HG03280 (cell line): ENCODE results near the gene HDX.
"Not testable (repeated sequence)": the region's sequence is repeated elsewhere in the genome, so short reads cannot be mapped to it uniquely, and the experiment has no call there.

Source experiments
- ATAC-seq: cut with Tn5 transposase; IDR thresholded peaks from one replicate; pipeline ENCODE4 v1.9.1; 2021; ENCODE audit warnings: mild to moderate bottlenecking, moderate library complexity; ENCODE audit not compliant: unreplicated experiment

HDX gene, protein sequence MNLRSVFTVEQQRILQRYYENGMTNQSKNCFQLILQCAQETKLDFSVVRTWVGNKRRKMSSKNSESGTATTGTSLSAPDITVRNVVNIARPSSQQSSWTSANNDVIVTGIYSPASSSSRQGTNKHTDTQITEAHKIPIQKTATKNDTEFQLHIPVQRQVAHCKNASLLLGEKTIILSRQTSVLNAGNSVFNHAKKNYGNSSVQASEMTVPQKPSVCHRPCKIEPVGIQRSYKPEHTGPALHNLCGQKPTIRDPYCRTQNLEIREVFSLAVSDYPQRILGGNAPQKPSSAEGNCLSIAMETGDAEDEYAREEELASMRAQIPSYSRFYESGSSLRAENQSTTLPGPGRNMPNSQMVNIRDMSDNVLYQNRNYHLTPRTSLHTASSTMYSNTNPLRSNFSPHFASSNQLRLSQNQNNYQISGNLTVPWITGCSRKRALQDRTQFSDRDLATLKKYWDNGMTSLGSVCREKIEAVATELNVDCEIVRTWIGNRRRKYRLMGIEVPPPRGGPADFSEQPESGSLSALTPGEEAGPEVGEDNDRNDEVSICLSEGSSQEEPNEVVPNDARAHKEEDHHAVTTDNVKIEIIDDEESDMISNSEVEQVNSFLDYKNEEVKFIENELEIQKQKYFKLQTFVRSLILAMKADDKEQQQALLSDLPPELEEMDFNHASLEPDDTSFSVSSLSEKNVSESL

GRCh38 chrX:84501798-84502628, at the start of gene HDX:
Gene HDX, minus strand, starts transcription at chrX:84502453. Its CDS starts 27,056 bp downstream, at chrX:84475397.
- ATAC-seq = peak; percentile 98

DNA sequence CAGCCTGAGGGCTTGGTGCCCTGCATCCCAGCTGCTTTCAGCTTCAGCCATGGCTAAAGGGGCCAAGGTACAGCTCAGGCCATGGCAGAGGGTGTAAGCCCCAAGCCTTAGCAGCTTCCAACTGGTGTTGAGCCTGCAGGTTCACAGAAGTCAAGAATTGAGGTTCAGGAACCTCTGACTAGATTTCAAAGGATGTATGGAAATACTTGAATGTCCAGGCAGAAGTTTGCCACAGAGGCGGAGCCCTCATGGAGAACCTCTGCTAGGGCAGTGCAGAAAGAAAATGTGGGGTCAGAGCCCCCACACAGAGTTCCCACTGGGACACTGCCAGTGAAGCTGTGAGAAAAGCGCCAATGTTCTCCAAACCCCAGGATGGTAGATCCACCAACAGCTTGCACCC, 39.1 kb upstream of the HDX start:
- not testable (repeated sequence) for ATAC-seq

- not testable (repeated sequence) for ATAC-seq
These were observed 35.4 kb upstream of the HDX start for GRCh38 chrX:84537627-84538026.

- no peak for ATAC-seq
These were observed 13.8 kb downstream of the HDX start for GRCh38 chrX:84488426-84488825.

- peak; percentile 100 for ATAC-seq
These were observed 14.6 kb downstream of the HDX start for GRCh38 chrX:84487365-84488353.

DNA sequence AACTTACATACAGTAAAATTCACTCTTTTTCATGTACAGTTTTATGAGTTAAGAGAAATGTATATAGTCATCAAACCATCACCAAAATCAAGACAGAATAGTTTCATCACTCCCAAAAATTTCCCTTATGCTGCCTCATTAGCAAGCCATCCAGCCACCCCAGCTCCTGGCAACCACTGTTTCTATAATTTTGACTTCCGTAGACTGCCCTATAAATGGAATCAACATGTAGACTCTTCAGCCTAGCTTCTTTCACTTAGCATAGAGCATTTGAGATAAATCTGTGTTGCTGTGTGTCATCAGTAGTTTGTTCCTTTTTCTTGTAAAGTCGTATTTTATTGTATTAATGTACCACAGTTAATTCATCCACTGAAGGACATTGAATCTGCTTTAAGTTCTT, 23.2 kb downstream of the HDX start:
- no peak for ATAC-seq

DNA sequence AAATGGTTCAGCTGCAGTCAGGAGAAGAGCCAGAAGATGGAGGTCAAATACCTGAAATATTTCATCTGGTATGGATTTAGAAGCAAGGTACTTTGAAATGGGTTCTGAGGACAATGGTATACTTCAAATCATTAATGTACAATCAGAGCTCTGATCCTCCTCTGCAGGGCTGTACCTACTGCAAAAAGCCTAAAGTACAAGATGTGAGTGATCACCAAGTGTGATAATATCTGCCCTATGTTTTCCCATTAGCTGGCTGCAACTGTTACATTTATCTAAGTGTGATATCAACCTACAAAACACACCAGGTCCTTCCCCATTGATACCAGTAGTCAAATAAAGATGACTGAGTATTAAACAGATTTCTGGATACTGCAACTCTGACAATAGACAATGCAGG, 25.1 kb downstream of the HDX start:
- no peak for ATAC-seq

DNA sequence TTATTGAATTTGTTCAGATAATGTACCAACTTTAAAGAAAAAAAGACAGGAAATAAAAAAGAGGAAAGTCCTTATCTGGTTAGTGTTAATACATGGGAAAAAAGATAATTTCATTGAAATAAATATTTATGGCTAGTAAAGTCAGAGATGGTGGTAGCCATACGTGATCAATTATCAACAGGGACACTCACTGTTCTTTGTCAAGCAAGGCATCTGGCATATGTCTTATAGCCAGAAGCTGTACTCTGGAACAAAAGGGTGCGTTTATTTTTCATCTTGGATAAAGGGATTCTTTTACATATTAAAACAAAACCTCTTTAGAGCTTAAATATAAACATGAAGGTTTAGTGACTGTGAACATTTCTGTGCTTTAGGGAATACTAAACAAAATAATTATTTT, 26.7 kb downstream of the HDX start:
- no peak for ATAC-seq

DNA sequence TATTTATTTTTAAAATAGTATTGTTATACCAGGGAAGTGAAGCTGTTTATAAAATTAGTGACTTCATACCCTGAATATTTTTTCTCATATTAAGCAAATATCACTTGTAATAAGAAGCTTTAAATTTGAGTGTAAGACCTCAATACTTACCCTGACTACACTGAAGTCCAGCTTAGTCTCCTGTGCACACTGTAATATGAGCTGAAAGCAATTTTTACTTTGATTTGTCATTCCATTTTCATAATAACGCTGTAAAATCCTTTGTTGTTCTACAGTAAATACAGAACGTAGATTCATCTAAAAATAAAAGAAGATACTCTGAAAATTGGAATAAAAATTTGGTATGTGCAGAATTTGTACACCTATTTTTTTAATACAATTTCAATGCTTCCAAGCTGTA, 27.2 kb downstream of the HDX start:
- ATAC-seq = no peak

DNA sequence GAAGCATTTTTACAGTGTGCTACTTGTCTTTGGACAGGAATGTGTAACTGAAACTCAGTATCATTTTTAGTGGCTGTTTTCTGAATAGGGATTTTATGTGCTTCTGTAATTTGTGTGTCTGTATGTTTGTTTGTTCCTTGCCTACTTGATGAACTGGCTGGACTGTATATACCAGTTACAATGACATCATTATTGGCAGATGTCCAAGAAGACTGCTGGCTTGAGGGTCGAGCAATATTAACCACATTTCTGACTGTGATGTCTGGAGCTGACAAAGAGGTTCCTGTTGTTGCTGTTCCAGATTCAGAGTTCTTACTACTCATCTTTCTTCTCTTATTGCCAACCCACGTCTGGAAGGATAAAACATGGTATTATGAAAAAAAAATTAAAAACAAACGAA, 33.0 kb downstream of the HDX start:
- ATAC-seq = no peak

- ATAC-seq = no peak
These were observed 34.4 kb downstream of the HDX start for GRCh38 chrX:84467898-84468297.

DNA sequence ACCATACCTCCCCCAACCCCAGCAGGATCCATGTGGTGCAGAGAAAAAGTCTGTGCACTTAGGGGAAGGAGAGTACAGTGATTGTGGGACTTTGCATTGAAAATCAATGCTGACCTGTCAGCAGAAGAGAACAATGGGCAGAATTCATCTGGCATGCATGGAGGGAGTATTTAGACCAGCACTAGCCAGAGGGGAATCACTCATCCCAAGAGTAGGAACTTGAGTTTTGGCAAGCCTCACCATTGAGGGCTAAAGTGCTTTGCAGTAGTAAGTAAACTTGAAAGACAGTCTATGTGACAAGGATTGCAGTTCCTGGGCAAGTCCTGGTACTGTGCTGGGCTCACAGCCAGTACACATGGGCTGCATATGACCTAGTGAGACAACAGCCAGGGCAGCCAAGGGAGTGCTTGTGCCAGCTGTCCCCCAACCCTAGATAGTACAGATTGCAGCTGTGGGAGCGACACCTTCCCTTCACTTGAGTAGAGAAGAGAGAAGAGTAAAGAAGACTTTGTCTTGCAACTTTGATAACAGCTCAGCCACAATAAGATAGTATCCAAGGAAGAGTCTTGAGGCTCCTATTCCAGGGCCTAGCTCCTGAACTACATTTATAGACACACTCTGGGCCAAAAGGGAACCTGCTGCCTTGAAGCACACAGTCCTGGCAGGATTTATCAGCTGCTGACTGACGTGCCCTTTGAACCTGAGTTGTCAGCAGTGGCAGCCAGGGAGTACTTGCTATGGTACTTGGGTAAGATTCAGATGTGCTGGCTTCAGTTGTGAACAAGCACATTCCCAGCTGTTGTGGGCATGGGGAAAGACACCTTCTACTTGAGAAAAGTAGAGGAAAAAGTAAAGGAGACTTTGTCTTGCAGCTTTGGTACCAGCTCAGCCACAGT, 48.7 kb downstream of the HDX start:
- ATAC-seq = no peak

GRCh38 chrX:84441143-84441542, 61.1 kb downstream of the HDX start:
- no peak for ATAC-seq

DNA sequence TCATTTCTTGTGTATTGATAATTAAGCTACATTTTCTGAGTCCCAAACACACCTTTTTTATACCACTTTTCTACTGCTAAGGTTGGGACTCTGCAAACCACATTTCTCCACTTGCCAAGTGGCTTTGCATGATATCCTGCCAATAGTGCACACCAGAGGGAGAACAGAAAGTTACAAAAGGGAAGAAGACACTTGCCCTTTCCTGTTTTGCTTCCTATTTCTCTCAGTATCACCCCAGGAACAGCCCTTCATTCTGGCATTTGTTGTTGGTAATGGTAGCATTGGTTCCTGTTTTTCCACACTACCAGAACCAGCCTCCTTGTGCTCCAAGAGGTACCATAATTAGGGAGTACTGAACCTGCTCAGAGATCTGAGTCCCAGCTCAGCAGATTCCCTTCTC, 87.1 kb downstream of the HDX start:
- ATAC-seq = no peak

DNA sequence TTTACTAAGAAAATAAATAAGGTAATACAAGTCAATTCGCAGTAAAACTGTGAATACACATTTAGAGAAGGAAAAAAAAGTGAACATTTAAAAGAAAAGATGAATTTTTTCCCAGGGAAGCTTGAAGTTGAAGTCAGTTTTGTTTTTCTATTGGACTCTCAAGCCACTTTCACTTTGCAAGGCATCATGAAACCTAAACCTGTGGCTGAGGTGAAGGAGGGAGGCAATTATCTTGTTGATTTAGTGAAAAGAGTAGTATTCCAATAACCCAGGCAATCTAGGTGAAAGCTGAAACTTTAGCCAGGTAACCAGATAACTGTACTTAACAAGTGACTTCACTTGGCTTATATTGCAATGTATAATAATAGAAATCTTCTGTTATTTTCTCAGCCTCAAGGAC, 138.6 kb downstream of the HDX start:
- ATAC-seq = no peak

DNA sequence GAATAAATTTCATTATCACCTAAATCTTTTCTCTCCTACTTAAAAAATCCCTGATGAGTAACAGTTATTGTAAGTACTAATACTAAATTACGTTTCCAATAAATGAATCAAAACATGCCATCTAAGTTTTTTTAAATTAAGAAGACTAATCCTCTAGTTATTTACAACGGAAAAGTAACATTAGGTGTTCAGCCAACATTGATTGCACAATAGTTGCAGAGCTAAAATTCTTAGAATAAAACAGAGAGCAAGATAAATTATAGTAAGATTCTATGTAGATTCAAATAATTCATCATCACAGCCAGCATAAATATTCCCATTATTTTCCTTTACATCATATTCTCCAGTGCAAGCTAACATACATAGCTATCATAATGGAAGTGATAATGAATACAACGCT, 139.2 kb downstream of the HDX start:
- no peak for ATAC-seq

GRCh38 chrX:84362184-84362838, 139.9 kb downstream of the HDX start:
- ATAC-seq = no peak

GRCh38 chrX:84358271-84358670, 144.0 kb downstream of the HDX start:
- no peak for ATAC-seq

GRCh38 chrX:84357296-84357695, 145.0 kb downstream of the HDX start:
- no peak for ATAC-seq
